Measurements from ENCODE around the gene SYNGAP1.
A peak's percentile ranks its signal among the peaks of the same experiment; 100 is the strongest.

DNA sequence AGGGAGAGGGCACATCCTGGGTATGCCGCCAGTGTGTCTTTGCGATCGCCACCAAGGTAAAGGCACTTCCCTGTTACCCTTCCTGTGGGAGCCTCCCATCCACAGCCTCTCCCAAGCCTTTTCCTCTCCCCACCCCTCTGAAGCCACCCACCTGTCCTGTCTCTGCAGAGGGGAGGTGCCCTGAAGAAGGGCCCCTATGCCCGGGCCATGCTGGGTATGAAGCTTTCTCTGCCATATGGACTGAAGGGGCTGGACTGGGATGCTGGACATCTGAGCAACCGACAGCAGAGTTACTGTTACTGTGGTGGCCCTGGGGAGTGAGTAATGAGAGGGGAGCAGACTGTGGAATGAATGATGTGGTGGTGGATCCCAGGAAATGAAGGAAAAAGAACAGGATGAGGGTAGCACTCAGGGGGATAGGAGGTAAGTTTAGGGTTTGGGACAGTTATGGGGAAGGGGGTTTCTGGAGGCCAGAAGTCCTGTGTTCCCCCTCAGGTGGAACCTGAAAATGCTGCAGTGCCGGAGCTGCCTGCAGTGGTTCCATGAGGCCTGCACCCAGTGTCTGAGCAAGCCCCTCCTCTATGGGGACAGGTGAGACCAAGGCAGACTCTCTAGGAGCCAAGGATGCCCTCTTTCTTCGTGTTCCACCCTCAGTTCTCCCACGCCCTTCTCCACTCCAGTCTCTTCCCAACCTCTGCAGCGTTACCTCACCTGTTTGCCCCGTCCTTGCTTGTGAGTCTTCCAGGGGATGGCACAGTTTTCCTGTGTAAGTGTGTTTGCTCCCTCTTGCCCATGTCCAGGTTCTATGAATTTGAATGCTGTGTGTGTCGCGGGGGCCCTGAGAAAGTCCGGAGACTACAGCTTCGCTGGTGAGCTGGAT lies 6.4 kb upstream of the SYNGAP1 start:
- no peak for TF ChIP-seq CTCF (conservative IDR thresholded peaks at IDR 0.05; ENCODE audit: low read depth, low read length)
- 0 out of 2 replicates have a peak, but pooled peaks have one; percentile 13 for TF ChIP-seq POLR2A (IDR thresholded peaks at IDR 0.05; ENCODE audit: low read depth, low read length)
- TF ChIP-seq RFX5 (IDR thresholded peaks at IDR 0.05; ENCODE audit: low read depth, low read length): no peak
- no peak for TF ChIP-seq BHLHE40 (IDR thresholded peaks at IDR 0.05; ENCODE audit: low read depth, low read length)
- no peak for TF ChIP-seq CHD1 (IDR thresholded peaks at IDR 0.05; ENCODE audit: low read depth, low read length)
- TF ChIP-seq RAD21 (IDR thresholded peaks at IDR 0.05; ENCODE audit: low read length): no peak
- TF ChIP-seq CEBPB (IDR thresholded peaks at IDR 0.05; ENCODE audit: low read depth, low read length): no peak
- no peak for TF ChIP-seq NFE2L2 (IDR thresholded peaks at IDR 0.05; ENCODE audit: low read depth, low read length)
- no peak for TF ChIP-seq MAFK (IDR thresholded peaks at IDR 0.05; ENCODE audit: low read depth, low read length)
- TF ChIP-seq SMC3 (IDR thresholded peaks at IDR 0.05; ENCODE audit: low read depth, low read length): no peak
